ENCODE data around the gene EZH1. TPM values are rescaled to one million over a fixed set of nuclear protein-coding genes. Genes with fewer than 3 reads are reported as not detected.
A peak's percentile ranks its signal among the peaks of the same experiment; 100 is the strongest.

The EZH1 gene
- total RNA-seq, 2 experiments from 2014 or later: 29.7 to 33.9 TPM

DNA sequence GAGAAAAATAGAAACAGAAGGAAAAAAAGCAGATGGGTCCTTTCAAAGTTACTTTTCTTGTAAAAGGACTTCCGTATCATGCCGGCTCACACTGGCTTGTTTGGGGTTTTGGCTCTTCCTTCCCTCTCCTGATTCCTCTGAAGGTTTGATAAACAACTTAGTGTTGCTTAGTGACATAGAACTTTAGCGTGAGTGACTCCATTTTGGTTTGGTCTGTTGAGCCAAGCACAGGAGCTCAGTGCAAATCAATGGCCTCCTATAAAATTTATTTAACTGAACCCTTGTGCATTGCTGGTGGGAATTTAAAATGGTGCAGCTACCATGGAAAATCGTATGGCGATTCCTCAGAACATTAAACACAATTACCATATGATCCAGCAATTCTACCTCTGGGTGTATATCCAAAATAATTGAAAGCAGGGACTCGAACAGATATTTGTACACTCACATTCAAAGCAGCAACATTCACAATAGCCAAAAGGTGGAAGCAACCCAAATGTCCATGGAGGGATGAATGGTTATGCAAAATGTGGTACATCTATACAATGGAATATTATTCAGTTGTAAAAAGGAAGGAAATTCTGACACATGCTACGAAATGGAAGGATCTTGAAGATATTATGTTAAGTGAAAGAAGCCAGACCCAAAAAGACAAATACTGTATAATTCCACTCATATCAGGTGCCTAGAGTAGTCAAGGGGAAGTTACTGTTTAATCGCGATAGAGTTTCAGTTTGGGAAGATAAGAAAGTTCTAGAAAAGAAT lies 86.8 kb downstream of the EZH1 start:
- peak overlapping the region; percentile 51 for H3K4me3 Mint-ChIP-seq
- H3K36me3 Mint-ChIP-seq: no peaks in the 10 kb centered on the region
- ChIA-PET POLR2A (no interaction called here), CTCF (interaction anchor here (0.6 to 1.0 kb wide), 2 partner anchors 106 to 560 kb away, joined by 3 read pairs; no protein-coding TSS in a partner anchor)
- no peak for DNase-seq
- H3K27ac Mint-ChIP-seq: no peak overlapping the region
- peaks cover 29% of the 10 kb centered on the region for H3K4me1 Mint-ChIP-seq (ENCODE audit: low read depth)
- no peaks in the 10 kb centered on the region for H3K9me3 Mint-ChIP-seq
- intact Hi-C loops (cut with micrococcal nuclease): no loop called here
- peaks cover 7% of the 10 kb centered on the region for H3K27me3 Mint-ChIP-seq

DNA sequence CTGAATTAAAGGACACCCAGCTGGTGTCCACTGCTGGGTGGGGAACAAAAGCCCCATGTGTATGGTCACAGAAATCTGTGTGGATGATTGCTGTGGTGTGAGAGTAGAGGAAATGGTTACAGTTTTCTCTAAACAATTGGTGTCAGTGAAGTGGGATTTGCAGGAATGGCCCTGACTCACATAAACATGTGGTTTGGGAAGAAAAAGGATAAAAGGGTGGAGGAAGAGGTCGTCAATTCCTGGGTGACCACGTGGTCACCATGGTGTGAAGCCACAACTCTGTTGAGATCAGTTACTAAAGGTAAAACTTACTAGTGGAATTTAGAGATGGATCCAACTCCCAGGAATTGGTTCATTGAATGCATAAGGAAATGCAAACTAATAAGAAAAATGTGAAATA lies 89.3 kb downstream of the EZH1 start:
- Mint-ChIP-seq H3K4me1 (ENCODE audit: low read depth) (peaks cover 28% of the 10 kb centered on the region), H3K27me3 (peaks cover 11% of the 10 kb centered on the region), H3K27ac (no peak overlapping the region), H3K4me3 (no peak overlapping the region), H3K36me3 (no peaks in the 10 kb centered on the region), H3K9me3 (no peaks in the 10 kb centered on the region)
- POLR2A ChIA-PET: no interaction called here
- intact Hi-C loops (cut with micrococcal nuclease): no loop called here
- CTCF ChIA-PET: interaction anchor here (0.9 kb wide), 1 partner anchor 19 kb away, joined by 4 read pairs; no protein-coding TSS in a partner anchor
- DNase-seq: no peak

DNA sequence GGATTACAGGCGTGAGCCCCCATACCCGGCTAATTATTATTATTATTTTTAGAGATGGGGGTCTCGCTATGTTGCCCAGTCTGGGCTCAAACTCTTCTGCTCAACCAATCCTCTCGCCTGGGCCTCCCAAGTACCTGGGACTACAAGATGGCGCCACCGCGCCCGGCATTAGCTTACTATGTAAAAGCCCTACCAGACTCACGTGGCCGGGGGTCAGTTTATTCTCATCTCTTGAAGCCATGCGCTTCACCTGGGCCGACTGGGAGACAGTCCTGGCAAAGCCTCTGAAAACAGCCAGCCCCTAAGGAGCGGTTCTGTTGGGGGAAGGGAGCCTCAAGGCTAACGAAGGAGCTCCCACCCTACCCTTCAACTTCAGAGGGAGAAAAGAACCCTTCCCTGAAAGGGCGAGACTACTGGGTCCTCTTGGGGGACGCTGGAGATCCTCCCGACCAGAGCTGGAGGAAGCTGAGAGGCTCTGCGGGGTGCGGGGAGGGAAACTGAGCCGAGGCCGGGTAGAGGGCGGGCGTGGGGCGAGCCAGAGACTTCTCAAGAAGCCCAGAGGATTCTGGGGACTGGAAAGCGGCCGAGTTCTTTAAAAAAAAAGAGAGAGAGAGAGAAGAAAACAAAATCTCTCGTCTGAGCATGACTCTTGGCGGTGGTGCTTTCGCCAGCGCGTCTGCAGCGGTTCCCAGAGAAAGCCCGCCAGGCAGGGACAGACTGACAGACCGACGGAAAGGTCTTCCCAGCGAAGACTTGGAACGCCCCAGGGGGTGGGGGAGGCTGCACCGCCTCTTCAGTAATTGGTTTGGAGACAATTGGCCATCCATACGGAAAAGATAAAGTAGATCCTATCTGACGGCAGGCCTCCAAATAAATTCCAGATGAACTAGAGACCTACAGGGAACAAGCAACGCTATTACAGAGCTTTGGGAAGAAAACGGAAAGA lies 91.4 kb downstream of the EZH1 start:
- no peaks in the 10 kb centered on the region for H3K36me3 Mint-ChIP-seq
- no peak overlapping the region for H3K4me3 Mint-ChIP-seq

DNA sequence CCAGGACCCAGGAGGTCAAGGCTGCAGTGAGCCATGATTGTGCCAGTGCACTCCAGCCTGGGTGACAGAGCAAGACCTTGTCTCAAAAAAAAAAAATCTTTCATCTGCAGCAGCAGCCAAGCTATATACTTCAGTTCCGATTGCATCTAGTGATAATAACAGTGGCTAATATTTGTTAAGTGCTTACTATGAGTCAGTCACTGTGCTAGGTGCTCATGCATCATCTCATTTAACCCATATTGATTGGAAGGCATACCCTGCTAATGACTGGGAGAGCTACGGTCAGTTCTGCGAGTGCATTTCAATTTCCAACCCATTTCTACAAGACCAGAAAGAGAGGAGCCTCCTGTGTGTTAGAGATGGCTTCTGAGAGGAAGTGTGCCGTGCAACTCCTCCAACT lies 93.4 kb downstream of the EZH1 start:
- Mint-ChIP-seq H3K4me3 (no peak overlapping the region), H3K9me3 (no peaks in the 10 kb centered on the region), H3K27ac (no peak overlapping the region), H3K4me1 (ENCODE audit: low read depth) (peaks cover 10% of the 10 kb centered on the region), H3K27me3 (peaks cover 14% of the 10 kb centered on the region), H3K36me3 (no peaks in the 10 kb centered on the region)
- no peak for DNase-seq
- intact Hi-C loops (cut with micrococcal nuclease): no loop called here
- POLR2A ChIA-PET: no interaction called here
- CTCF ChIA-PET: no interaction called here

More for the DNA sequence above, 91.4 kb downstream of the EZH1 start:
- DNase-seq: no peak
- intact Hi-C loops (cut with micrococcal nuclease): no loop called here
- no peaks in the 10 kb centered on the region for H3K9me3 Mint-ChIP-seq
- H3K27me3 Mint-ChIP-seq: peaks cover 12% of the 10 kb centered on the region
- no peak overlapping the region for H3K27ac Mint-ChIP-seq
- ChIA-PET CTCF (interaction anchor here (0.9 to 2.2 kb wide), 2 partner anchors 44 to 75 kb away, joined by 4 to 6 read pairs; partner anchors contain the start of genes RETREG3 and TUBG1), POLR2A (no interaction called here)
- peaks cover 17% of the 10 kb centered on the region for H3K4me1 Mint-ChIP-seq (ENCODE audit: low read depth)

Small RNA genes within 50 kb of the gene (microRNA-seq; reads per million reads assigned to microRNA genes)
- not detected for gene MIR6780A (ENCODE audit: borderline microRNAs expressed, borderline number of aligned reads, borderline replicate concordance)

Other genes with a start within 250 kb of the EZH1 start
- 10 to 100 TPM; 12.2 to 13.9 TPM for gene NAGLU, start 208.8 kb downstream of the EZH1 start, total RNA-seq
- gene HSD17B1, start 192.1 kb downstream of the EZH1 start, total RNA-seq: under 1 TPM; 0.44 to 0.52 TPM
- 100 to 1,000 TPM in 1 of 2 experiments, 10 to 100 TPM in 1; 92.8 to 103 TPM for gene COASY, start 182.9 kb downstream of the EZH1 start, total RNA-seq
- gene MLX, start 177.9 kb downstream of the EZH1 start, total RNA-seq: 10 to 100 TPM; 38.4 to 39.7 TPM
- gene PSMC3IP, start 167.3 kb downstream of the EZH1 start, total RNA-seq: 10 to 100 TPM; 26.4 to 29.4 TPM
- gene RETREG3, start 135.7 kb downstream of the EZH1 start, total RNA-seq: 10 to 100 TPM; 33.7 to 35.3 TPM
- gene TUBG1, start 135.4 kb downstream of the EZH1 start, total RNA-seq: 100 to 1,000 TPM in 1 of 2 experiments, 10 to 100 TPM in 1; 92.6 to 101 TPM
- gene TUBG2, start 85.8 kb downstream of the EZH1 start, total RNA-seq: 10 to 100 TPM in 1 of 2 experiments, 1 to 10 TPM in 1; 9.3 to 10.1 TPM
- gene PLEKHH3, start 68.0 kb downstream of the EZH1 start, total RNA-seq: 1 to 10 TPM; 1.1 to 1.2 TPM
- gene CCR10, start 63.2 kb downstream of the EZH1 start, total RNA-seq: under 1 TPM; 0.38 to 0.65 TPM
- 1 to 10 TPM; 1.8 to 1.9 TPM for gene CNTNAP1, start 62.5 kb downstream of the EZH1 start, total RNA-seq
- not detected for gene RAMP2, start 16.2 kb upstream of the EZH1 start, total RNA-seq
- 10 to 100 TPM; 57.5 to 58.6 TPM for gene VPS25, start 28.4 kb upstream of the EZH1 start, total RNA-seq
- under 1 TPM; 0.10 to 0.15 TPM for gene WNK4, start 35.6 kb upstream of the EZH1 start, total RNA-seq
- 10 to 100 TPM; 31.8 to 36.6 TPM for gene COA3, start 53.7 kb upstream of the EZH1 start, total RNA-seq
- not detected for gene CNTD1, start 53.8 kb upstream of the EZH1 start, total RNA-seq
- gene BECN1, start 79.2 kb upstream of the EZH1 start, total RNA-seq: 10 to 100 TPM; 72.7 to 77.4 TPM
- gene PSME3, start 88.4 kb upstream of the EZH1 start, total RNA-seq: 100 to 1,000 TPM; 111 to 116 TPM
- gene AOC2, start 99.5 kb upstream of the EZH1 start, total RNA-seq: 1 to 10 TPM; 1.7 to 2.0 TPM
- 1 to 10 TPM; 1.6 to 2.0 TPM for gene AOC3, start 106.2 kb upstream of the EZH1 start, total RNA-seq
- gene G6PC1, start 155.8 kb upstream of the EZH1 start, total RNA-seq: not detected
- 10 to 100 TPM; 38.7 to 43.1 TPM for gene AARSD1, start 219.4 kb upstream of the EZH1 start, total RNA-seq
- gene PTGES3L, start 235.0 kb upstream of the EZH1 start, total RNA-seq: under 1 TPM; 0.53 to 0.64 TPM
- 10 to 100 TPM in 1 of 2 experiments, 1 to 10 TPM in 1; 10.0 to 11.5 TPM for gene RUNDC1, start 235.5 kb upstream of the EZH1 start, total RNA-seq